Cardiac muscle cell (in vitro differentiated cells and primary cell): ENCODE measurements around the gene KCNH8. TPM values are rescaled to one million over a fixed set of nuclear protein-coding genes. Genes with fewer than 3 reads are reported as not detected.

Source experiments
- DNase-seq, 2 donors: peaks; one replicate each; pipeline versions ENCODE4 v3.0.0 to v3.0.0-alpha.2; 2010 to 2017; ENCODE audit warnings: low read depth in 1 of 2, low spot score in 1 of 2
- H3K27ac ChIP-seq: fragments of 200-600 bp; sonication (generic); 2 replicates; pipeline ENCODE4 v1.5.1; 2016
- H3K27me3 ChIP-seq: fragments of 200-600 bp; sonication (generic); 2 replicates; pipeline ENCODE4 v1.6.0; 2016; ENCODE audit warnings: control low read depth
- H3K36me3 ChIP-seq: fragments of 200-600 bp; sonication (generic); 2 replicates; pipeline ENCODE4 v1.5.1; 2016; ENCODE audit warnings: control low read depth
- H3K4me1 ChIP-seq: fragments of 200-600 bp; sonication (generic); 2 replicates; pipeline ENCODE4 v1.8.1; 2017; ENCODE audit warnings: low read depth, mild to moderate bottlenecking, mixed run types
- H3K4me3 ChIP-seq: fragments of 200-600 bp; sonication (generic); 2 replicates; pipeline ENCODE4 v1.5.1; 2016; ENCODE audit warnings: mild to moderate bottlenecking
- H3K9me3 ChIP-seq: fragments of 200-600 bp; sonication (generic); 2 replicates; pipeline ENCODE4 v1.5.1; 2017; ENCODE audit warnings: low read depth, mild to moderate bottlenecking, control low read depth
- CTCF ChIP-seq: IDR thresholded peaks from 2 replicates; pipeline ENCODE4 v1.5.1; 2012; ENCODE audit warnings: low read depth, mild to moderate bottlenecking, low read length
- polyA plus RNA-seq: library from polyadenylated mRNA; unstranded; fragments of >200 nt; fragmentation: Nextera tagmentation; extraction: Ambion mirVana; gene quantifications from 2 replicates; pipeline ENCODE4 v1.2.1, GENCODE V29; 2016
- total RNA-seq: library from RNA; depleted of rRNA; stranded (reverse); fragments of >200 nt; gene quantifications from 2 replicates; pipeline ENCODE4 v1.2.3, GENCODE V29; 2016

KCNH8 gene
- total and polyA plus RNA-seq, 2 experiments from 2014 or later, result 0.86 TPM; not detected in 1

- Histone ChIP-seq H3K9me3 (no peaks in the 10 kb centered on the region), H3K36me3 (no peaks in the 10 kb centered on the region), H3K27me3 (no peaks in the 10 kb centered on the region), H3K4me1 (no peaks in the 10 kb centered on the region), H3K4me3 (no peak overlapping the region), H3K27ac (no peak overlapping the region)
- DNase-seq, result no peak
- no peak for TF ChIP-seq CTCF
These were observed 58.2 kb downstream of the KCNH8 start for GRCh38 chr3:19206540-19206939.

- peak in 1 of 2 donors; percentile 13 for DNase-seq
- H3K4me3 ChIP-seq, result no peak overlapping the region
- H3K27ac ChIP-seq, result no peak overlapping the region
- H3K36me3 ChIP-seq, result no peaks in the 10 kb centered on the region
- TF ChIP-seq CTCF, result no peak
- no peaks in the 10 kb centered on the region for H3K9me3 ChIP-seq
- no peaks in the 10 kb centered on the region for H3K4me1 ChIP-seq
- no peaks in the 10 kb centered on the region for H3K27me3 ChIP-seq
These were observed 65.4 kb downstream of the KCNH8 start for GRCh38 chr3:19213603-19214220.

- DNase-seq, result no peak
These were observed 67.1 kb downstream of the KCNH8 start for GRCh38 chr3:19215427-19215826.

GRCh38 chr3:19216669-19217337, 68.5 kb downstream of the KCNH8 start:
- H3K27me3 ChIP-seq, result no peaks in the 10 kb centered on the region
- H3K27ac ChIP-seq, result no peak overlapping the region
- H3K9me3 ChIP-seq, result no peaks in the 10 kb centered on the region
- H3K4me1 ChIP-seq, result no peaks in the 10 kb centered on the region
- H3K36me3 ChIP-seq, result no peaks in the 10 kb centered on the region
- no peak overlapping the region for H3K4me3 ChIP-seq
- no peak for TF ChIP-seq CTCF
- peak in 1 of 2 donors; percentile 2 for DNase-seq

More at GRCh38 chr3:19215427-19215826, 67.1 kb downstream of the KCNH8 start:
- H3K9me3 ChIP-seq, result no peaks in the 10 kb centered on the region
- H3K27me3 ChIP-seq, result no peaks in the 10 kb centered on the region
- no peaks in the 10 kb centered on the region for H3K4me1 ChIP-seq
- no peaks in the 10 kb centered on the region for H3K36me3 ChIP-seq
- TF ChIP-seq CTCF, result no peak
- no peak overlapping the region for H3K27ac ChIP-seq
- H3K4me3 ChIP-seq, result no peak overlapping the region

- no peaks in the 10 kb centered on the region for H3K9me3 ChIP-seq
- no peak overlapping the region for H3K4me3 ChIP-seq
- no peaks in the 10 kb centered on the region for H3K36me3 ChIP-seq
- no peaks in the 10 kb centered on the region for H3K4me1 ChIP-seq
- no peaks in the 10 kb centered on the region for H3K27me3 ChIP-seq
- H3K27ac ChIP-seq, result no peak overlapping the region
- TF ChIP-seq CTCF, result no peak
- no peak for DNase-seq
These were observed 72.0 kb downstream of the KCNH8 start for GRCh38 chr3:19220311-19220710.
